Hematopoietic multipotent progenitor cell treated with erythropoietin and hydrocortisone succinate and interleukin-3 and kit ligand, for 15 days (in vitro differentiated cells): Measurements from ENCODE around the gene ARHGAP26.

ENCODE experiments used
- DNase-seq: peaks from one replicate; pipeline ENCODE4 v3.0.0-alpha.2; 2015; ENCODE audit warnings: low spot score

The ARHGAP26 gene

DNA sequence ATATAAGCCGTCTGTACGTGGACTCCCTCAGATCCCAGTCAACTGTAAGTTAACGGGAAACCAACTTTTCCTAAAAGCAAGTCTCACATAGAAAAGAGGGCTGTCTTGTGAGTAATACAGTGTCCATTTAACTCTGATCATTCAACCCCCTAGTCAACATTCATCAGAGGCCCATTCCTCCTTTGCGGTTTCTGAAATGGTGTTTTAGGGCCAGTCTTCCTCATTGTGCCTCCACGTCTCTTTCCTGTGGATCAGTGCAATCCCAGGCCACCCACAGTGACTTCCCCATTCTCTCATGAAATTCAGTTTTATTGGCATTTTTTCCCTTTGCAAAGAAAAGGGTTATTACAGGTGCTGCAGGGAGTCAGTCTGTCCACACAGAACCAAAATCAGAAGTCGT lies 371.5 kb downstream of the ARHGAP26 start:
- no peak for DNase-seq

- DNase-seq = no peak
These were observed 372.6 kb downstream of the ARHGAP26 start for GRCh38 chr5:143142596-143143435.

DNA sequence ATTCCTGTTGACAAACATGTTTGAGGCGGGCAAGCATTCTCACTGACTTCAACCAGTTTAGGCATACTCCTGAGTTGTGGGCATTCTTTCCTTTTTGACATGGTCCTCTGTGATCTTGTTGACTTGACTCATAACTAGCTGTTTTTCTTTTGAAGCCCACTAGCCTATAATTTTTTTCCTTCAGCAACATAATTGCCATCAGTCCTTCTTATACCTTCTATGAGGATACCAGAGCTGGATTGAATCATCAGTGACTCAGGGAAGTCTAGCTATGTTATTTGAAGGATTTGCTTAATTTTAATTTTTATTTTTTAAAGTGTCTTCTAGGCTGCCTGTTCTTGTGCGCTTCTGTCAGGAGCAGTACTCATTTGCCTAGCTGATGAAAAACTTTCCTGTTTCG lies 373.8 kb downstream of the ARHGAP26 start:
- no peak for DNase-seq

- no peak for DNase-seq
These were observed 375.3 kb downstream of the ARHGAP26 start for GRCh38 chr5:143145243-143146160.

DNA sequence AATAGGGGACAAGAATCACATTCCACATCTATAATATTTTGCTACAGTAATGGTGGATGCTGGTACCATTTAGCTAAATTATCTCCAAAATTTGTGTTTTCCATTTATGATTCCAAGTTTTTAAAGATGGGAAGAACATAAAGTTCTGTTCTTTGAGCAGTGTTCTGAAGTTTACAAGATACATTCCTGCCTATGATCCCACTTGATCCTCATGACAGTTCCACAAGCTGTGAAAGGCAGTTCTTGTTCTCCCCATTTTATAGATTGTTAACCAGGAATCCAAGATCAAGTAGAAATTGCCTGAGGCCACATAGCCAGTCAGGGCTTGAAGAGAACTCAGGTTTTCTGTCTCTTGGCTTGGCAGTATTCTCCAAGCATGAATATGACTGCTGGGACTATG lies 376.0 kb downstream of the ARHGAP26 start:
- DNase-seq = no peak

DNA sequence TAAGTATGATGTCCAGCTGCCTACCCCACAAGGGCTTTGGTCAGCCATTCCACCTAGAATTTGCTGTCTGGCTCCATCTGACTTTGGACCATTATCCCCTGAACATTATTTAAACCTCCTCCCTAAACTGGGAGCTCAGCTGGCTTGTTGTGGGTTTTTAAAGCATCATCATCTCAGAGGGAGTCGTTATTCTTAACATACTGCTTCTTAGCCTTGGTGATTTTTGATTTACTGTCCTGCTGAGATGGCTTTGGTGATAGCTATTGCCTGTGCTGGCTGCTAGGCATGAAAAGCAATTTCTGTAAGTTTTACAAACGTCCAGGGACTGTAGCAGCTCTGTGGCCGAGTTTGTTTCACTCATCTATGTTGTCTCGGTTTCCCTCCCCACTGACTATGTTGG lies 377.2 kb downstream of the ARHGAP26 start:
- no peak for DNase-seq

DNA sequence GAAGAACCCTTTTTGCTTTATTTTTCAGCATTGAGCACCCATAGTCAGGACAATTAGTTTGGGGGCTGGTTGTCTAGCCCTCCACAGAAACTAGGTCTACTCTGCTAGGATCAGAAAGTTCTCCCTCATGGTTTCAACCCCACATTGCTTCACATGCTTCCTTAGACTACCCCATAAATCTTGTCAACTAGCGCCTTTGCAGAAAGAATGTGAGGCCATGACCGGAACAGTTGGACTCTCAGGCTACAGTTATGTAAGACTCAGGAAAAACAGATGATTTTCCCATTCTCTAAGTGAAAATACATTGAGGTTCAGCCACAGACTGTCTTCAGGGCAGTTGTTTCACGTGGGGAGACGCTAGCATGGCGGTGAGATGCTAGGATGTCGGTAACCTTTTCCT lies 377.7 kb downstream of the ARHGAP26 start:
- DNase-seq = no peak

DNA sequence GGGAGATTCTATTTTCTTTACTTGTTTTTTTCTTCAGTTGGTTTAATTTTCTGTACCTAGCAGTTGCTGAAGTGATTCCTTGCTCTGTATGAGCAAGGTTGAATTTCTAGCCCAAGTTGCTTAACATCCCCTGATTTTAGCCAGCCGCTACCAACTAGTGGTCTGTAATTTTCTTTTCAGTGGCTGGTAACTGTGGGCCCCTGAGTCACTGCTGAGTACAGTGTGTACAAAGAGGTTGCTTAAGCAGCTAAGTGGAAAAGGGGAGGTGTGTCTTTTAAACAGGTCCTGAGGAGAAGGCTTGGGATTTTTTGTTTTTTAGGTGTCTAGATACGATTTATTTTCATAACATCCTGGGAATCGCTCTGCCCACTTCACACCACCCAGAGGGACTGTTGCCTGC lies 378.6 kb downstream of the ARHGAP26 start:
- DNase-seq = no peak

DNA sequence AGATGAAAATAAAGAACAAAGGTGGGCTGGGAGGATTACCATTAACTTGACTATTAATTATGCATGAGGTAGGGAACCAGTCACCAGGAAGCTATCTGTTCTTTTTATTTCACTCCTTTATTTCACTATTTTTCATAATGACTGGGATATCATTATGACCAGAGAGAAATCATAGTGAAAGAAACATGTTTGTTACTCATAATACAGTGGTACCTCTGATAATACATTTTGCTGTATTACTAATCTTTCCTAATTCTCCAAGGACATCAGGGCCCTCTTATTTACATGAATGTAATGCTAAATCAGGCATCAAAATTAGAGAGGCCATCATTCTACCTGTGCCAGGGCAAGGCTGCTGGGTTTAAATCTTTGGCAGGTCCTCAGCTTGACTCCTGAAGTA lies 379.6 kb downstream of the ARHGAP26 start:
- no peak for DNase-seq

DNA sequence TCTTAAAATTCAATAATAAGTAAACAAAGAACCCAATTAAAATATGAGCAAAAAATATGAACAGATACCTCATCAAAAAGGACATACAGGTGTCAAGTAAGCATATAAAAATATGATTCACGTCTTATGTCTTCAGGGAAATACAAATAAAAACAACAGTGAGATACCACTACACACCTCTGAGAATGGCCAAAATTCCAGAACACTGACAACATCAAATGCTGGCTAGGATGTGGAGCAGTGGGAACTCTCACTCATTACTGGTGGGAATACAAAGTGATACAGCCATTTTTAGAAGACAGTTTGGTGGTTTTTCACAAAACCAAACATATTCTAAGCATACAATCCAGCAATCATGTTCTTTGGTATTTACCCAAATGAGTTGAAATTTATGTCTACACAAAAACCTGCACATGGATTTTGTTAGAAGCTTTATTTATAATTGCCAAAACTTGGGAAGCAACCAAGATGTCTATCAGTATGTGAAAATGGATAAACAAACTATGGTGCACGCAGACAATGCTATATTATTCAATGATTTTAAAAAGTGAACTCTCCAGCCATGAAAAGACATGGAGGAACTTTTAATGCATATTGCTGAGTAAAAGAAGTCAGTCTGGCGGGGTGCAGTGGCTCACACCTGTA lies 381.0 kb downstream of the ARHGAP26 start:
- DNase-seq = no peak

- no peak for DNase-seq
These were observed 382.3 kb downstream of the ARHGAP26 start for GRCh38 chr5:143152445-143152844.

GRCh38 chr5:143153332-143154119 lies 383.3 kb downstream of the ARHGAP26 start:
- no peak for DNase-seq

DNA sequence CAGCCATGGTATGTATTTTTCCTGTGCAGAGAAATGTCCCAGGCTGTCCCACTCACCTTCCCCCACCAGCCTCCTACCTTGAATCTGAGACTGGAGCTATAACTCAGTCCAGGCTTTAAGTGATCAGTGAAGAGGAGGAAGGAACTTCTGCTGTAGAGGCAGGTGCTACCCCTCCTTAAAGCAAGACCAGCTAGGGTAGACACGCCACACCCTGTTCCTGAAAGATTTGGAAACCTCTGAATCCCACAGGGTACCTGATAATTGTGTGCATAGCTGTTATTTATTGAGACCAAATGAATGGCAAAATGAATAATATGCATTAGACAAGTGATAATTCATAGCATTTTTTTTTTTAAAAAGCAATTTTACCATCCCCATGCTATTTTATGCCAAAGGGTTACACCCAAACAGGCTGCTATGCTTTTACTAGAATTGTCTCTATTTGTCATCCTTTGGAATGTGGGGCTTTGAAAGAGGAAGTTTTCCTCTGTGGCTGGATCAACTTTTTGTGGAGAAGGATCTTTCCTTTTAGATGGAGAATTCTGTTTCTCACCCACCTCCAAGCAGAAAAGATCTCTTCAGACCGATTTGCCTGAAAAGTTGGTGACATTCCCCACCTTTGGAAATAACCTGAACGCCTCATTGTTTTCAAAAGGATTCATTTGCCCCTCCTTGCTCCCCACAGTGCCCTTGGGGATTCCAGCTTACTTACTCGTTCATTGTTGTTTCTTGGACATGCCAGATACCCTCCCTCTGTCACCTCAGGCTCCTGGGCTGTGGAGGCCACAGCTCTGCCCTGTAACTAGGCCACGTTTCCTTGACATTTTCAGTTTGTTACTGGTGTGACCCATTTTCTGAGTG lies 384.6 kb downstream of the ARHGAP26 start:
- no peak for DNase-seq

DNA sequence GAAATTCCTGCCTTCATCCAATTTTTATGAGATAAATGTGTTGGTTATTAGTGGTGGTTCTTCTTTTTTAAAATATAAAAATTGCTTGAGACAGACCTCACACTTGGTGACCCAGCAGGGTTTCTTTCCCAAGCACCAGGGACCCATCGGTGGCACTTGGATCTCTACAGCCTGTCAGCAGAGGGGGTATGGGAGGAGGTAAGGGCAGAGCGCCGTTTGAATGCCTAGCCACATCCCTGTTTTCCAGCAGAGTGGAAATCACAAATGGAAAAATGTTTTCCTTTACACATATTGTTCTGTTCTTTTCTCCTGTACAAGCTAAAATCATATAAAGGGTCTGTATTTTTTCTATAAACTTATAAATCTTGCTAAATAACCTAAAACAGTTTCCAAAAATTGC lies 385.3 kb downstream of the ARHGAP26 start:
- no peak for DNase-seq

DNA sequence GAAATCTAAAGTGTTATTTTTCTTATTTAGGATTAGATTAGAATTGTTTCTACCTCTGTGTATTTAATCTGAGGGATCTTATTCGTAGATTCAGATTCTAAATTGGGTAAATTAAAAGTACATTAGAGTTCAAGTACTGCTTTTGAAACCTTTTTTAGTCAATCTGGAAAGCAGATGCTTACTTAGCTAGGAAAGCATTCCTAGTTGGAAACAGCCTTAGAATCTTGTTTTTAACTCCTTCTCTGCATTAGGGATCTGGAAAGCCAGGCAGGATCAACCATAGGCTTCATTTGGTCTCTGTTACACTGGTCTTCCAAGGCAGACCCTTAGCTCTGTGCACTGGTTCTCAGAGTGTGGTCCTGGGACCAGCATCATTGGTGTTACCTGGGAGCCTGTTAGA lies 385.9 kb downstream of the ARHGAP26 start:
- DNase-seq = no peak

GRCh38 chr5:143156572-143156971 lies 386.4 kb downstream of the ARHGAP26 start:
- no peak for DNase-seq

GRCh38 chr5:143159031-143159430 lies 388.9 kb downstream of the ARHGAP26 start:
- no peak for DNase-seq

- DNase-seq = no peak
These were observed 391.8 kb downstream of the ARHGAP26 start for GRCh38 chr5:143161885-143162540.

GRCh38 chr5:143162810-143163209 lies 392.6 kb downstream of the ARHGAP26 start:
- no peak for DNase-seq

DNA sequence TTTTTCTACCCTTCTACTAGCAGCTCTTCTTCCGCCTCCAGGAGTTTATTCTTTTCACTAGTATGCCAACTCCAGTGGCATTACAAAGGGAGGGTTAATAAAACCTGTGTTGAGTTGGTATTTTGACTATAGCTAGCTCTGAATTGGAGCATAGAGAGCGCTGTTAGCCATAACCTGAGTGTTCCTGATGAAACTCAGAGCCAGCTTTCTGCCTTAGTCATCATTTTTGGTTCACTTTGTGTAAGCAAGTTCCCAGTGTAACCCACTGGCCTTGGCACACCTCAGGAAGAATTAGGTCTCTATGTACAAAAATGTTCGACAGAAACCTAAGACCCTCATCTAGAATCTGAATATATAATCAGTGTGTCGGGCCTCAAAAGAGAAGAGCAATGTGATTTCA lies 394.4 kb downstream of the ARHGAP26 start:
- DNase-seq = no peak
